Stomach (tissue), 9 donors: Measurements from ENCODE around the gene ATP6AP1. TPM values are rescaled to one million over a fixed set of nuclear protein-coding genes. Genes with fewer than 3 reads are reported as not detected.

Experiments used
- DNase-seq, 2 donors: peaks; one replicate each; pipeline versions ENCODE4 v3.0.0 to v3.0.0-alpha.2; 2013 to 2019
- H3K27ac ChIP-seq, 5 donors: fragments of 200-600 bp in 4 of 5; sonication (generic) in 4 of 5; one replicate each; pipeline ENCODE4 v1.5.1; 2013 to 2019; ENCODE audit warnings: mild to moderate bottlenecking in 1 of 5, moderate library complexity in 1 of 5
- H3K27me3 ChIP-seq, 3 donors: fragments of 200-600 bp; sonication (generic); one replicate each; pipeline ENCODE4 v1.5.1; 2017 to 2019; ENCODE audit warnings: mixed run types in 1 of 3
- H3K36me3 ChIP-seq, 4 donors: fragments of 200-600 bp; sonication (generic); 1 replicate in 3 of 4; 2 replicates in 1 of 4; pipeline ENCODE4 v1.5.1; 2016 to 2019
- H3K4me1 ChIP-seq, 4 donors: fragments of 200-600 bp; sonication (generic); one replicate each; pipeline ENCODE4 v1.5.1; 2016 to 2019
- H3K4me3 ChIP-seq, 4 donors: fragments of 200-600 bp; sonication (generic) in 3 of 4; one replicate each; pipeline ENCODE4 v1.5.1; 2016 to 2019; ENCODE audit warnings: mild to moderate bottlenecking in 1 of 4
- H3K9me3 ChIP-seq, 4 donors: fragments of 200-600 bp; sonication (generic); one replicate each; pipeline ENCODE4 v1.5.1; 2016 to 2019
- CTCF ChIP-seq, 7 experiments: fragments of 450-650 bp in 4 of 7; fragments of 200-600 bp in 3 of 7; sonication (generic) in 3 of 7; IDR thresholded peaks; one replicate each; pipeline ENCODE4 v1.5.1; 2016 to 2019; ENCODE audit warnings: antibody characterized with exemption in 7 of 7, control low read depth in 2 of 7, mild to moderate bottlenecking in 1 of 7
- EP300 ChIP-seq: sonication (generic); formaldehyde crosslinking; IDR thresholded peaks from one replicate; pipeline ENCODE4 v1.6.1; 2017; ENCODE audit warnings: antibody characterized with exemption
- POLR2A ChIP-seq, 4 donors: fragments of 450-650 bp; IDR thresholded peaks; one replicate each; pipeline ENCODE4 v1.6.1; 2016; ENCODE audit warnings: antibody characterized with exemption in 4 of 4, control low read depth in 2 of 4, mild to moderate bottlenecking in 1 of 4, moderate library complexity in 1 of 4
- POLR2AphosphoS5 ChIP-seq, 3 donors: sonication (generic); formaldehyde crosslinking; IDR thresholded peaks; one replicate each; pipeline ENCODE4 v1.6.1; 2016; ENCODE audit warnings: antibody characterized with exemption in 3 of 3
- WGBS, 5 donors: extraction: QIAGEN DNeasy Blood & Tissue Kit in 3 of 5; methylation state at CpG; one replicate each; pipeline versions ENCODE4 v1.1.5 to v1.1.7; 2013 to 2018; 5-methylcytosine and 5-hydroxymethylcytosine counted together
- intact Hi-C: fragments of 100-400 bp; cut with DNase I; formaldehyde crosslinking; loops from one replicate; pipeline ENCODE4 v1.15.1; 2023; ENCODE audit warnings: low total_unique reads
- polyA plus RNA-seq, 3 donors: library from polyadenylated mRNA; stranded (reverse); fragments of 200-250 nt; gene quantifications; one replicate each; pipeline ENCODE4 v1.2.3, GENCODE V29; 2013
- total RNA-seq, 5 donors: library from RNA; depleted of rRNA; stranded (reverse); fragments of >200 nt; gene quantifications; one replicate each; pipeline versions ENCODE4 v1.1.0 to v1.2.3, GENCODE V29; 2014 to 2016
- donor health status: healthy with polysubstance abuse.
- donor health status: Bipolar disorder and iron deficiency.
- donor health status: healthy.

ATP6AP1 gene
- total and polyA plus RNA-seq, 8 donors, result 13.4 to 69.3 (median 30.8) TPM

- Histone ChIP-seq H3K4me1 (no peaks in the 10 kb centered on the region), H3K4me3 (no peak overlapping the region), H3K9me3 (no peaks in the 10 kb centered on the region), H3K27ac (no peak overlapping the region), H3K27me3 (no peaks in the 10 kb centered on the region), H3K36me3 (peaks cover 3 to 82% (median 74%) of the 10 kb centered on the region in 4 donors)
- TF ChIP-seq POLR2A (IDR thresholded peaks at IDR 0.05) (no peak), EP300 (no peak), CTCF (IDR thresholded peaks at IDR 0.05) (no peak), POLR2AphosphoS5 (IDR thresholded peaks at IDR 0.05) (no peak)
- intact Hi-C loops, result no loop called here
- 67 to 100% (median 92%) methylated on average over 2 to 18 of the region's 18 CpGs for WGBS, 5 donors
- DNase-seq, result no peak
Observed at GRCh38 chrX:154469880-154470279, 41.4 kb downstream of the ATP6AP1 start.

GRCh38 chrX:154470434-154470833 is 42.0 kb downstream of the ATP6AP1 start:
- TF ChIP-seq CTCF (IDR thresholded peaks at IDR 0.05) (no peak), POLR2A (IDR thresholded peaks at IDR 0.05) (no peak), EP300 (no peak), POLR2AphosphoS5 (IDR thresholded peaks at IDR 0.05) (no peak)
- H3K4me3 ChIP-seq, result no peak overlapping the region
- peaks cover 3 to 77% (median 69%) of the 10 kb centered on the region in 4 donors for H3K36me3 ChIP-seq
- H3K27me3 ChIP-seq, result no peaks in the 10 kb centered on the region
- WGBS, 5 donors, result 67 to 98% (median 89%) methylated on average over 3 to 14 of the region's 14 CpGs
- H3K4me1 ChIP-seq, result no peaks in the 10 kb centered on the region
- no peaks in the 10 kb centered on the region for H3K9me3 ChIP-seq
- intact Hi-C loops, result no loop called here
- no peak for DNase-seq
- no peak overlapping the region for H3K27ac ChIP-seq

GRCh38 chrX:154470914-154471568 is 42.6 kb downstream of the ATP6AP1 start:
- WGBS, 5 donors, result 86 to 95% (median 92%) methylated on average over 20 to 23 of the region's 23 CpGs
- Histone ChIP-seq H3K36me3 (peaks cover 3 to 71% (median 63%) of the 10 kb centered on the region in 4 donors), H3K4me1 (no peaks in the 10 kb centered on the region), H3K27me3 (no peaks in the 10 kb centered on the region), H3K27ac (no peak overlapping the region), H3K9me3 (no peaks in the 10 kb centered on the region), H3K4me3 (no peak overlapping the region)
- intact Hi-C loops, result no loop called here
- no peak for DNase-seq
- TF ChIP-seq EP300, result no peak
- no peak for TF ChIP-seq POLR2A (IDR thresholded peaks at IDR 0.05)
- TF ChIP-seq CTCF (IDR thresholded peaks at IDR 0.05), result no peak
- TF ChIP-seq POLR2AphosphoS5 (IDR thresholded peaks at IDR 0.05), result no peak

- Histone ChIP-seq H3K36me3 (peaks cover 3 to 61% (median 52%) of the 10 kb centered on the region in 4 donors), H3K4me1 (no peaks in the 10 kb centered on the region), H3K9me3 (no peaks in the 10 kb centered on the region), H3K27ac (no peak overlapping the region), H3K4me3 (no peak overlapping the region), H3K27me3 (no peaks in the 10 kb centered on the region)
- TF ChIP-seq POLR2AphosphoS5 (IDR thresholded peaks at IDR 0.05) (no peak), EP300 (no peak), POLR2A (IDR thresholded peaks at IDR 0.05) (no peak), CTCF (IDR thresholded peaks at IDR 0.05) (no peak)
- WGBS, 5 donors, result 81 to 89% (median 83%) methylated on average over 5 to 23 of the region's 23 CpGs
- no peak for DNase-seq
- intact Hi-C loops, result no loop called here
Observed at GRCh38 chrX:154471839-154472684, 43.6 kb downstream of the ATP6AP1 start.
